ENCODE results near the gene ASIC4.

Gene ASIC4

DNA sequence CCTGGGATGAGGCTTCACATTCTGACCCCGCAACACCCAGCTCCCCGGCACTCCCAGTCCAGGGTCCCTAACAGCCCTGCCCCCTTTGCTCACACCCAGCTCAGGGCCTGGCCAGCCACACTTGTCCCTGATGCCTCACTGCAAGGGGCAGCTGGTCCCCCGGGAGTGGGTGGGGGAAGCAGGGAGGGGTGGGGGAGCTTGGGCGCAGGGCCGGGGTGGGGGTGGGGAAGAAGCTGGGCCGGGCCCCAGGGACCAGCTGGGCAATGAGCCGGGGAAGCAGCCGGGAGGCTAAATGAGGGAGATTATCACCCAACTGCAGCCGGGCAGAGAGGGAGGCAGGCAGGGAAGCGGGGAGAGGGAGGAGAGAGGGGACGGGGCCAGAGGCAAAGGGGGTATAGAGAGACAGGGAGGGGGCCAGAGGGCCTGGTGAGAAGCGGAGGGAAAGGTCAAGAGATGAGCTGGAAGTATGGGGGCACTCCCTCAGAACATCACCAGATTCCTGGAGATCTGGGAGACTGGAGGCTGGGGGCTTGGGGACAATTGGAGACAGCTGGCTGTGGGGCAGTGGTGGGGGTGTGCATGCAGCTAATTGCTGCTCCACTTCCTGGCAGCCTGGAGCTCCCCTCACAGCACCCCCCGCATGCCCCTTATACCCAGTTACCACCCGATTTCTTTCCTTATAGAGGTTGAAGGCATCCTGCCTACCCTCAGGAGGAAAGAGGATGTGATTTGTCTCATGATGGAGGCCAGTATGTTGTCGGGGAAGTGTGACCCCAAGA, 2.5 kb upstream of the ASIC4 start:
- no peak for DNase-seq (ENCODE audit: low read depth)
- no peak overlapping the region for H3K4me3 ChIP-seq (ENCODE audit: low read length)
- TF ChIP-seq, protein P1, sequence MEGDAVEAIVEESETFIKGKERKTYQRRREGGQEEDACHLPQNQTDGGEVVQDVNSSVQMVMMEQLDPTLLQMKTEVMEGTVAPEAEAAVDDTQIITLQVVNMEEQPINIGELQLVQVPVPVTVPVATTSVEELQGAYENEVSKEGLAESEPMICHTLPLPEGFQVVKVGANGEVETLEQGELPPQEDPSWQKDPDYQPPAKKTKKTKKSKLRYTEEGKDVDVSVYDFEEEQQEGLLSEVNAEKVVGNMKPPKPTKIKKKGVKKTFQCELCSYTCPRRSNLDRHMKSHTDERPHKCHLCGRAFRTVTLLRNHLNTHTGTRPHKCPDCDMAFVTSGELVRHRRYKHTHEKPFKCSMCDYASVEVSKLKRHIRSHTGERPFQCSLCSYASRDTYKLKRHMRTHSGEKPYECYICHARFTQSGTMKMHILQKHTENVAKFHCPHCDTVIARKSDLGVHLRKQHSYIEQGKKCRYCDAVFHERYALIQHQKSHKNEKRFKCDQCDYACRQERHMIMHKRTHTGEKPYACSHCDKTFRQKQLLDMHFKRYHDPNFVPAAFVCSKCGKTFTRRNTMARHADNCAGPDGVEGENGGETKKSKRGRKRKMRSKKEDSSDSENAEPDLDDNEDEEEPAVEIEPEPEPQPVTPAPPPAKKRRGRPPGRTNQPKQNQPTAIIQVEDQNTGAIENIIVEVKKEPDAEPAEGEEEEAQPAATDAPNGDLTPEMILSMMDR (conservative IDR thresholded peaks at IDR 0.05; ENCODE audit: low read depth, low read length): no peak

DNA sequence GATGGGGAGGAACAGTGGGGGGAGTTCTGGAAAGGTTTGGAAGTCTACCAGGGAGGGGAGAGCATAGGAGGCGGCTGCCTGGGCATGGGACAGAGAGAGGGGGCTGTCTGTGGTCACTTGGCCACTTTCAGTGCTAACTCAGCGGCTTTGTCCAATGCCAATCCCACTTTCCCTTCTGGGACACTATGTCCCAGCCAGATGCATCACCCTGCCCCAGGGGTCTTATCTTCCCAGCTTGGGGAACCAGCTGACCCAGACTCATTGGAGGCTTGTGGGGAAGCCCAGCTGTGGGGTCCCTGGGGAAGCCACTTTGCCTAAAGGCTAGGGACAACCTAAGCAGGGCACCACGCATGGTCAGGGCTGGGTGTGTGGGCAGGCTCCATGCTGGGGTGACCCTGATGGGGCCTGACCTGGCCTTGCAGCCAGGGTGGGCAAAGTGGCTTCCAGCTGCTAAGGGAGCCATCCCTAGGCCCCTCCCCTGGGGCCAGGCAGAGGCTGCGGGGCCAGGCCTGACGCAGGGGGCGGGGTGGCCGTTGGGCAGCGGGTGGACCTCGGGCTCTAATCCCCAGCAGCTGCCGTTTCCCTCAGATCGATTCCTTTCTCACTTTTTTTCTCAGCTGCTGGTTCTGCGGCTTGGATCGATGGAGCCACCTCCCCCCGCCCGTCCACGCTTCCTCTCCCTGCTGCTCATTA, 1.6 kb upstream of the ASIC4 start:
- TF ChIP-seq, protein P1 (conservative IDR thresholded peaks at IDR 0.05; ENCODE audit: low read depth, low read length): no peak
- no peak overlapping the region for H3K4me3 ChIP-seq (ENCODE audit: low read length)
- no peak for DNase-seq (ENCODE audit: low read depth)

DNA sequence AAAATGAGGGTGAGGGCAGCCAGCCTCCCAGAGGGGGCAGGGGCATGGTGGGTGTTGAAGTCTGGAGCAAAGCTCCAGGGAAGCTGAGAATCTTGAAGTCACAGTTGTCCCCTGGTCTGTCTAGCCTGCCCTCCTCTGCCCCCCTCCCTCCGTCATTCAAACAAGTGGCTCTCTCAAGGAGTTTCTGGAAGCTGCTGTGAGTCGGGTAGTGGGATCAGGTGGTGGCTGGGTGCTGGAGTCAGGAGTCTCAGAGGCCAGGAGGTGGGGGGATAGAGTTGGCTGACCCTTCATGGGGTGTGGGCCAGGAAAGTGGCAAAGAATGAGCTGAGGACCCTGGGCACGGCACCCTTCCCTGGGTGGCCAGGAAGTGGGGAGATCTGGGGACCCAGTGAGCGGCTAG, 495 bp upstream of the ASIC4 start:
- no peak overlapping the region for H3K4me3 ChIP-seq (ENCODE audit: low read length)
- DNase-seq (ENCODE audit: low read depth): no peak
- TF ChIP-seq, protein P1 (conservative IDR thresholded peaks at IDR 0.05; ENCODE audit: low read depth, low read length): no peak

DNA sequence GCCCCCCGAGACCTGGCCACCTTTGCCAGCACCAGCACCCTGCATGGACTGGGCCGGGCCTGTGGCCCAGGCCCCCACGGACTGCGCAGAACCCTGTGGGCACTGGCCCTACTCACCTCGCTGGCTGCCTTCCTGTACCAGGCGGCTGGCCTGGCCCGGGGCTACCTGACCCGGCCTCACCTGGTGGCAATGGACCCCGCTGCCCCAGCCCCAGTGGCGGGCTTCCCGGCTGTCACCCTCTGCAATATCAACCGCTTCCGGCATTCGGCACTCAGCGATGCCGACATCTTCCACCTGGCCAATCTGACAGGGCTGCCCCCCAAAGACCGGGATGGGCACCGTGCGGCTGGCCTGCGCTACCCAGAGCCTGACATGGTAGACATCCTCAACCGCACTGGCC, 554 bp downstream of the ASIC4 start:
- DNase-seq (ENCODE audit: low read depth): no peak
- H3K4me3 ChIP-seq (ENCODE audit: low read length): no peak overlapping the region
- TF ChIP-seq, protein P1 (conservative IDR thresholded peaks at IDR 0.05; ENCODE audit: low read depth, low read length): no peak

DNA sequence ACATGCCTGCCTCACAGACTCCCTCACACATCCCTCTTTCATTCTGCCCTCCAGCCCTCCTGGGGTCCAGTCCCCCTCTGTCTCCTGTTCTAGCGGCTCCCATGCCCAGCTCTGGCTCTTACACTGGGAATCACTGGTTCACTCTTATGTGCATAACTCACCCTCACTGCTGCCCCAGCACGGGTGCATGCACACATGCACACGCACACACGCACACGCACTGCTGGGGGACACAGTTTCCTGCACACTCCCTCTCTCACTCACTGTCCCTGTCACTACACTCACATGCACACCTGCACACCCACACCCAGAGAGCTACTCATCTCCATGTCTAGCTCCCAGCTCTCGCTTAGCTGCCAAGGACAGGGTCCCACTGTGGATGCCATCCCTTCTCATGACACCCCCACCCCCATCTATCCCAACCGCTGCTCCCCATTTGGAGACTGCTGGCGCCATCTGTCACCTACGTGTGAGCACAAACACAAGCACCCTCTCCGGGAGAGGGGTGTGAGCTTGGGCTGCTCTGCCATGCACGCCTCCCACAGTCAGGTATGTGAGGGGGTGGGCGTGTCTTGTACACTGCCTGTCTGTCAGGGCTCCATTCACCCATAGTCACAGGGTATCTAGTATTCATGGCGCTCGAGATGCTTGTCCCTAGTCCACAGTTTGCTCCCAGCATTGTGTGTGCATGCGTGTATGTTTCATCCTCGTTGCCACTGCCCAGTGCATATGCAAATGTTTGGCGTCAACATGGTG, 1.8 kb downstream of the ASIC4 start:
- no peak for DNase-seq (ENCODE audit: low read depth)
- TF ChIP-seq, protein P1 (conservative IDR thresholded peaks at IDR 0.05; ENCODE audit: low read depth, low read length): no peak
- H3K4me3 ChIP-seq (ENCODE audit: low read length): no peak overlapping the region

DNA sequence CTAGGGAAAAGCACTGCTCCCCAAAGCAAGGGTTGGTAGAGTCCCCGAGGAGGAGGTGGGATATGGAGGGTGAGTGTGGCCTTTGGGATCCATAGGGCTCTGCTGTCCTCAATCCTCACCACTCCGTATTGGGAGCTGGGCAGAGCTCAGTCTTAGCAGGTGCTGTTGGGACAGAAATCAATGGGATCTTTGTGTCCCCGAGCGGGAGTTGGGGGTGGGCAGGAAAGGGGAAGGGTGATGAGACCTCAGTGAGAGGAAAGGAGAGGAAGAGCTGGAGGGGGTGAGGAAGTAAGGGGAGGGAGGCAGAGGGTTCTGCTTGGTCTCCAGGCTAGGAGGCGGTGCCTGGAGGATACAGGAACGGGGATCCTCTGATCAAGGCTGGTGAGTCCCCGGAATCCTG, 2.6 kb downstream of the ASIC4 start:
- no peak overlapping the region for H3K4me3 ChIP-seq (ENCODE audit: low read length)
- DNase-seq (ENCODE audit: low read depth): no peak
- TF ChIP-seq, protein P1 (conservative IDR thresholded peaks at IDR 0.05; ENCODE audit: low read depth, low read length): no peak
